ENCODE data around the gene TAS2R31.

- TF ChIP-seq POLR2A (IDR thresholded peaks at IDR 0.05; ENCODE audit: extremely low read depth, insufficient read length) (no peak), CTCF (IDR thresholded peaks at IDR 0.05; ENCODE audit: low read depth, low read length) (no peak), MYC (IDR thresholded peaks at IDR 0.05; ENCODE audit: low read depth, low read length) (no peak)
Observed at GRCh38 chr12:11067514-11067913, 36.3 kb upstream of the TAS2R31 start.

All from NB4 (cell line).